Neural progenitor cell (in vitro differentiated cells): Measurements from ENCODE around the gene TRIM69. TPM values are rescaled to one million over a fixed set of nuclear protein-coding genes. Genes with fewer than 3 reads are reported as not detected.
"Not testable (repeated sequence)": the region's sequence is repeated elsewhere in the genome, so short reads cannot be mapped to it uniquely, and the experiment has no call there.

ENCODE experiments used
- DNase-seq: peaks from one replicate; pipeline ENCODE4 v3.0.0-alpha.2; 2016; ENCODE audit warnings: low spot score
- H2AFZ ChIP-seq: fragments of 200-600 bp; sonication (generic); replicated peaks from 2 replicates; pipeline ENCODE4 v1.6.1; 2016; ENCODE audit warnings: antibody characterized with exemption
- H3F3A ChIP-seq: fragments of 200-600 bp; sonication (generic); 2 replicates; pipeline ENCODE4 v1.6.1; 2016; ENCODE audit warnings: antibody characterized with exemption, low read depth
- H3K27ac ChIP-seq: fragments of 200-600 bp; sonication (generic); 2 replicates; pipeline ENCODE4 v1.5.1; 2016; ENCODE audit warnings: mild to moderate bottlenecking
- H3K27me3 ChIP-seq: fragments of 200-600 bp; sonication (generic); 2 replicates; pipeline ENCODE4 v1.6.1; 2016; ENCODE audit warnings: mild to moderate bottlenecking, moderate library complexity
- H3K36me3 ChIP-seq: fragments of 200-600 bp; sonication (generic); 2 replicates; pipeline ENCODE4 v1.5.1; 2016
- H3K4me1 ChIP-seq: fragments of 200-600 bp; sonication (generic); 2 replicates; pipeline ENCODE4 v1.6.1; 2016; ENCODE audit warnings: mixed run types
- H3K4me2 ChIP-seq: fragments of 200-600 bp; sonication (generic); 2 replicates; pipeline ENCODE4 v1.6.1; 2016
- H3K4me3 ChIP-seq: fragments of 200-600 bp; sonication (generic); 2 replicates; pipeline ENCODE4 v1.5.1; 2016
- H3K79me2 ChIP-seq: fragments of 200-600 bp; sonication (generic); 2 replicates; pipeline ENCODE4 v1.6.1; 2016; ENCODE audit warnings: low read depth
- H3K9ac ChIP-seq: fragments of 200-600 bp; sonication (generic); 2 replicates; pipeline ENCODE4 v1.6.1; 2016
- H3K9me3 ChIP-seq: fragments of 200-600 bp; sonication (generic); 2 replicates; pipeline ENCODE4 v1.5.1; 2016; ENCODE audit warnings: low read depth
- H4K20me1 ChIP-seq: fragments of 200-600 bp; sonication (generic); 2 replicates; pipeline ENCODE4 v1.6.1; 2016; ENCODE audit warnings: low read depth
- H3K27ac Mint-ChIP-seq: 3 replicates; pipeline ENCODE4 v1.8.0; 2021; ENCODE audit warnings: mixed read lengths
- H3K27me3 Mint-ChIP-seq: 2 replicates; pipeline ENCODE4 v1.8.0; 2022; ENCODE audit warnings: low read depth, mild to moderate bottlenecking, inconsistent platforms, moderate library complexity, mixed read lengths; ENCODE audit not compliant: insufficient read depth
- H3K36me3 Mint-ChIP-seq: 3 replicates; pipeline ENCODE4 v1.8.0; 2021; ENCODE audit warnings: mixed read lengths
- H3K4me1 Mint-ChIP-seq: 3 replicates; pipeline ENCODE4 v1.8.0; 2021; ENCODE audit warnings: mixed read lengths
- H3K4me3 Mint-ChIP-seq: 3 replicates; pipeline ENCODE4 v1.8.0; 2021; ENCODE audit warnings: mild to moderate bottlenecking, moderate library complexity, mixed read lengths
- H3K9me3 Mint-ChIP-seq: 3 replicates; pipeline ENCODE4 v1.8.0; 2020; ENCODE audit warnings: mixed read lengths
- EZH2 ChIP-seq: fragments of 200-600 bp; sonication (generic); IDR thresholded peaks from 2 replicates; pipeline ENCODE4 v1.6.1; 2017; ENCODE audit warnings: antibody characterized with exemption, mild to moderate bottlenecking, moderate library complexity
- EZH2phosphoT487 ChIP-seq: fragments of 200-600 bp; sonication (generic); IDR thresholded peaks from 2 replicates; pipeline ENCODE4 v1.6.1; 2017; ENCODE audit warnings: antibody characterized with exemption
- total RNA-seq: library from RNA; depleted of rRNA; stranded (reverse); fragments of >200 nt; gene quantifications from 2 replicates; pipeline ENCODE4 v1.2.3, GENCODE V29; 2015; ENCODE audit warnings: low replicate concordance
- TF ChIP-seq, protein P1 (sequence below): fragments of 200-600 bp; sonication (generic); IDR thresholded peaks from 2 replicates; pipeline ENCODE4 v1.5.1; 2017; ENCODE audit warnings: antibody characterized with exemption, mild to moderate bottlenecking

Gene TRIM69
- total RNA-seq, 1 donor from 2014 or later, result 0.51 TPM

GRCh38 chr15:44719293-44719999 is 16.9 kb upstream of the TRIM69 start:
- H3K4me2 ChIP-seq, result no peak overlapping the region
- no peak overlapping the region for H2AFZ ChIP-seq
- H3F3A ChIP-seq, result no peaks in the 10 kb centered on the region
- Mint-ChIP-seq H3K9me3 (no peaks in the 10 kb centered on the region), H3K27me3 (peaks cover 2% of the 10 kb centered on the region), H3K36me3 (peaks cover 12% of the 10 kb centered on the region), H3K27ac (no peak overlapping the region), H3K4me3 (no peak overlapping the region), H3K4me1 (peaks cover 3% of the 10 kb centered on the region)
- H3K36me3 ChIP-seq, result no peaks in the 10 kb centered on the region
- H3K4me3 ChIP-seq, result no peak overlapping the region
- no peaks in the 10 kb centered on the region for H3K79me2 ChIP-seq
- H3K27me3 ChIP-seq, result no peaks in the 10 kb centered on the region
- no peak for DNase-seq
- no peaks in the 10 kb centered on the region for H3K9me3 ChIP-seq
- no peak overlapping the region for H3K27ac ChIP-seq
- H3K9ac ChIP-seq, result no peak overlapping the region
- no peaks in the 10 kb centered on the region for H3K4me1 ChIP-seq
- no peaks in the 10 kb centered on the region for H4K20me1 ChIP-seq
- TF ChIP-seq EZH2 (no peak), EZH2phosphoT487 (no peak)
- TF ChIP-seq, protein P1, sequence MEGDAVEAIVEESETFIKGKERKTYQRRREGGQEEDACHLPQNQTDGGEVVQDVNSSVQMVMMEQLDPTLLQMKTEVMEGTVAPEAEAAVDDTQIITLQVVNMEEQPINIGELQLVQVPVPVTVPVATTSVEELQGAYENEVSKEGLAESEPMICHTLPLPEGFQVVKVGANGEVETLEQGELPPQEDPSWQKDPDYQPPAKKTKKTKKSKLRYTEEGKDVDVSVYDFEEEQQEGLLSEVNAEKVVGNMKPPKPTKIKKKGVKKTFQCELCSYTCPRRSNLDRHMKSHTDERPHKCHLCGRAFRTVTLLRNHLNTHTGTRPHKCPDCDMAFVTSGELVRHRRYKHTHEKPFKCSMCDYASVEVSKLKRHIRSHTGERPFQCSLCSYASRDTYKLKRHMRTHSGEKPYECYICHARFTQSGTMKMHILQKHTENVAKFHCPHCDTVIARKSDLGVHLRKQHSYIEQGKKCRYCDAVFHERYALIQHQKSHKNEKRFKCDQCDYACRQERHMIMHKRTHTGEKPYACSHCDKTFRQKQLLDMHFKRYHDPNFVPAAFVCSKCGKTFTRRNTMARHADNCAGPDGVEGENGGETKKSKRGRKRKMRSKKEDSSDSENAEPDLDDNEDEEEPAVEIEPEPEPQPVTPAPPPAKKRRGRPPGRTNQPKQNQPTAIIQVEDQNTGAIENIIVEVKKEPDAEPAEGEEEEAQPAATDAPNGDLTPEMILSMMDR, result no peak

DNA sequence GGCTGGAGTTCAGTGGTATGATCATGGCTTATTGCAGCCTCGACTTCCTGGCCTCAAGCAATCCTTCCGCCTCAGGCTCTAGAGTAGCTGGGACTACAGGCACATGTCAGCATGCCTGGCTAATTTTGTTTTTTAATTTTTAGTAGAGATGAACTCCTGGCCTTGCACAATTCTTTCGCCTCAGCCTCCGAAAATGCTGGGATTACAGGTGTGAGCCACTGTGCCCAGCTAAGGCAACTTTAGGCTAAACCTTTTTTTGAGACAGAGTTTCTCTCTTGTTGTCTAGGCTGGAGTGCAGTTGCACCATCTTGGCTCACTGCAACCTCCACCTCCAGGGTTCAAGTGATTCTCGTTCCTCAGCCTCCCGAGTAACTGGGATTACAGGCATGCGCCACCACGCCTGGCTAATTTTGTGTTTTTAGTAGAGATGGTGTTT is 16.3 kb upstream of the TRIM69 start:
- not testable (repeated sequence) for H3K9ac ChIP-seq, H4K20me1 ChIP-seq, H3K4me3 Mint-ChIP-seq, H3K4me3 ChIP-seq, H3K79me2 ChIP-seq, H2AFZ ChIP-seq, H3K4me1 ChIP-seq, H3K9me3 Mint-ChIP-seq, H3K27ac Mint-ChIP-seq, DNase-seq, H3K36me3 ChIP-seq, H3F3A ChIP-seq, H3K9me3 ChIP-seq, H3K27ac ChIP-seq, H3K27me3 Mint-ChIP-seq, H3K4me1 Mint-ChIP-seq, H3K4me2 ChIP-seq, H3K27me3 ChIP-seq
- peaks cover 12% of the 10 kb centered on the region for H3K36me3 Mint-ChIP-seq

GRCh38 chr15:44720460-44721176 is 15.7 kb upstream of the TRIM69 start:
- Histone ChIP-seq H3F3A (no peaks in the 10 kb centered on the region), H3K79me2 (no peaks in the 10 kb centered on the region), H3K9ac (no peak overlapping the region), H3K27me3 (no peaks in the 10 kb centered on the region), H3K9me3 (no peaks in the 10 kb centered on the region), H3K4me2 (no peak overlapping the region), H3K4me1 (no peaks in the 10 kb centered on the region), H2AFZ (no peak overlapping the region), H3K36me3 (no peaks in the 10 kb centered on the region), H4K20me1 (no peaks in the 10 kb centered on the region), H3K4me3 (no peak overlapping the region), H3K27ac (no peak overlapping the region)
- Mint-ChIP-seq H3K27me3 (peaks cover 5% of the 10 kb centered on the region), H3K4me1 (no peaks in the 10 kb centered on the region), H3K27ac (no peak overlapping the region), H3K36me3 (peaks cover 9% of the 10 kb centered on the region), H3K4me3 (no peak overlapping the region), H3K9me3 (no peaks in the 10 kb centered on the region)
- TF ChIP-seq EZH2 (no peak), EZH2phosphoT487 (no peak)
- TF ChIP-seq, protein P1, result no peak
- DNase-seq, result no peak

DNA sequence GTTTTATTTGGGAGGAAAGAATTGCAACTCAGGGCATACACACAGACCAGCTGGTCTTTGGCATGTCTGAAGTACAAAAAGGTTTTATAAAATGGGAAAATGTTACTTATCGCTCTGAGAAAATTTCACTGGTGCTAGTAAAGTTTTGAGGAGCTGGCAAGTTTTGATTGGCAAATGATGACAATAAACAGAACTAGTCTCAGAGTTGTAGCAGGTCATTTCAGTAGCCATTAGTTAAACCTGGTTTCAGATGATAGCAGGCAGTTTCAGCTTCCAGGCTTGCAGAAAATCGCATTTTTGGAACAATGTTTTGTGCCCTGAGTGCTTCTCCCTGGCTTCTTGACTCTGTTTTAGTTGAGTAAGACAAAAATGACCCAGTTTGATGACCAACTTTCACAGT is 14.3 kb upstream of the TRIM69 start:
- H3K36me3 Mint-ChIP-seq, result peaks cover 4% of the 10 kb centered on the region
- no peak overlapping the region for H3K4me3 ChIP-seq
- no peaks in the 10 kb centered on the region for H3K36me3 ChIP-seq
- no peaks in the 10 kb centered on the region for H3K4me1 ChIP-seq
- H3K9me3 Mint-ChIP-seq, result no peaks in the 10 kb centered on the region
- no peaks in the 10 kb centered on the region for H3F3A ChIP-seq
- no peak overlapping the region for H3K27ac ChIP-seq
- no peak for DNase-seq
- no peaks in the 10 kb centered on the region for H3K79me2 ChIP-seq
- no peaks in the 10 kb centered on the region for H4K20me1 ChIP-seq
- TF ChIP-seq, protein P1, result no peak
- no peak for TF ChIP-seq EZH2
- no peak overlapping the region for H3K4me3 Mint-ChIP-seq
- H3K9me3 ChIP-seq, result no peaks in the 10 kb centered on the region
- no peak overlapping the region for H3K9ac ChIP-seq
- H3K27me3 ChIP-seq, result no peaks in the 10 kb centered on the region
- peaks cover 3% of the 10 kb centered on the region for H3K4me1 Mint-ChIP-seq
- H2AFZ ChIP-seq, result no peak overlapping the region
- H3K27me3 Mint-ChIP-seq, result peaks cover 5% of the 10 kb centered on the region
- no peak overlapping the region for H3K4me2 ChIP-seq
- no peak overlapping the region for H3K27ac Mint-ChIP-seq
